ENCODE results near the gene PGAM5. TPM values are rescaled to one million over a fixed set of nuclear protein-coding genes. Genes with fewer than 3 reads are reported as not detected.
"Not testable (repeated sequence)": the region's sequence is repeated elsewhere in the genome, so short reads cannot be mapped to it uniquely, and the experiment has no call there.

PGAM5 gene
- total RNA-seq, 2 donors from 2014 or later, result 54.9 to 114 TPM

GRCh38 chr12:132673288-132674179, 37.1 kb upstream of the PGAM5 start:
- no peaks in the 10 kb centered on the region for H3K9me3 Mint-ChIP-seq
- peaks cover 6 to 9% of the 10 kb centered on the region in 2 donors for H3K4me1 Mint-ChIP-seq (ENCODE audit: low read depth in 2 of 2)
- DNase-seq (ENCODE audit: low spot score) (no peak), ATAC-seq (no peak)
- no peaks in the 10 kb centered on the region for H3K27me3 Mint-ChIP-seq
- H3K36me3 Mint-ChIP-seq, result peaks cover 19% of the 10 kb centered on the region
- no peak overlapping the region for H3K27ac Mint-ChIP-seq
- no peak overlapping the region for H3K4me3 Mint-ChIP-seq

DNA sequence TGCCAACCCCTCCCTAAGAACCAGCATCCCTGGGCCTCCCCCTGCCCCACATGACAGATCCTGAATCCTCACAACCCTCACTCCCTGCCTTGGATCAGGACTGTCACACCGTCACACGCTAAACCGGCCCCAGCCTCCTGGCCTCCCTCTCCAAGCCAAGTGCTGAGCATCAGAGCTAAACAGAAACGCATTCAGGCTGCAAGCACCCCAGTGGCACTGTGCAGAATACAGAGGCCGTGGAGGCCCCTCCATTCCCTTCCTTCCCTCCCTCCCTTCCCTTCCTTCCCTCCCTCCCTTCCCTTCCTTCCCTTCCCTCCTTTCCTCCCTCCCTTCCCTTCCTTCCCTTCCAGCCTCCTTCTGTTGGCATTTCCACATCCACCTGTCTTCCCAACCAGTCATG, 36.1 kb upstream of the PGAM5 start:
- Mint-ChIP-seq H3K27me3 (no peaks in the 10 kb centered on the region), H3K27ac (no peak overlapping the region), H3K4me3 (no peak overlapping the region), H3K36me3 (peaks cover 24% of the 10 kb centered on the region), H3K9me3 (no peaks in the 10 kb centered on the region), H3K4me1 (ENCODE audit: low read depth in 2 of 2) (peaks cover 6 to 9% of the 10 kb centered on the region in 2 donors)
- DNase-seq (ENCODE audit: low spot score), result no peak
- ATAC-seq, result no peak

- DNase-seq (ENCODE audit: low spot score), result peak; percentile 1
- Mint-ChIP-seq H3K27ac (no peak overlapping the region), H3K9me3 (no peaks in the 10 kb centered on the region), H3K4me1 (ENCODE audit: low read depth in 2 of 2) (peaks cover 9 to 15% of the 10 kb centered on the region in 2 donors), H3K36me3 (peaks cover 24% of the 10 kb centered on the region), H3K27me3 (no peaks in the 10 kb centered on the region), H3K4me3 (no peak overlapping the region)
- no peak for ATAC-seq
These were observed 34.7 kb upstream of the PGAM5 start for GRCh38 chr12:132675757-132676432.

GRCh38 chr12:132677492-132677891, 33.1 kb upstream of the PGAM5 start:
- H3K9me3 Mint-ChIP-seq, result no peaks in the 10 kb centered on the region
- DNase-seq (ENCODE audit: low spot score) (no peak), ATAC-seq (no peak)
- H3K27ac Mint-ChIP-seq, result no peak overlapping the region
- no peaks in the 10 kb centered on the region for H3K27me3 Mint-ChIP-seq
- H3K36me3 Mint-ChIP-seq, result peaks cover 19% of the 10 kb centered on the region
- no peak overlapping the region for H3K4me3 Mint-ChIP-seq
- peaks cover 5 to 9% of the 10 kb centered on the region in 2 donors for H3K4me1 Mint-ChIP-seq (ENCODE audit: low read depth in 2 of 2)

DNA sequence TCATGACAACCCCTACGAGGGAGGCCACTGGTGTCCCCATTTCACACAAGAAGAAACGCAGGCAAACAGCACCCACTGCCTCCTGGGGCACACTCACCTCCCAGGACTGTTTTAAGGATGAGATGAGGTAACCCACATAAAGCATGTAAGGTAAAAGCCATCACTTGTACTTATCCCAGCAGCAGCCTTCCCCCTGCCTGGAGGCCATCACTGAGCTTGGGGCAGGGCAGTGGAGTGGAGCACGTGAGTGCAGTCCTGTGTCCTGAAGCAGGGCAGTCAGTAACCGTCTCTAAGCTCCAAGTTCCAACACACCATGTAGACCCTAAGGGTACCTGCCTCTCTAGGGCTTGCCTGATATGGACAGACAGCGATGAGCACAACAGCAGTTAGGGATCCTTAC, 25.2 kb upstream of the PGAM5 start:
- DNase-seq (ENCODE audit: low spot score) (no peak), ATAC-seq (no peak)
- no peaks in the 10 kb centered on the region for H3K27me3 Mint-ChIP-seq
- no peaks in the 10 kb centered on the region for H3K36me3 Mint-ChIP-seq
- no peaks in the 10 kb centered on the region for H3K9me3 Mint-ChIP-seq
- H3K4me3 Mint-ChIP-seq, result peak overlapping the region; percentile 65
- peaks cover 16% of the 10 kb centered on the region in 2 donors for H3K4me1 Mint-ChIP-seq (ENCODE audit: low read depth in 2 of 2)
- peak overlapping the region in 1 of 2 donors; percentile 35 for H3K27ac Mint-ChIP-seq

DNA sequence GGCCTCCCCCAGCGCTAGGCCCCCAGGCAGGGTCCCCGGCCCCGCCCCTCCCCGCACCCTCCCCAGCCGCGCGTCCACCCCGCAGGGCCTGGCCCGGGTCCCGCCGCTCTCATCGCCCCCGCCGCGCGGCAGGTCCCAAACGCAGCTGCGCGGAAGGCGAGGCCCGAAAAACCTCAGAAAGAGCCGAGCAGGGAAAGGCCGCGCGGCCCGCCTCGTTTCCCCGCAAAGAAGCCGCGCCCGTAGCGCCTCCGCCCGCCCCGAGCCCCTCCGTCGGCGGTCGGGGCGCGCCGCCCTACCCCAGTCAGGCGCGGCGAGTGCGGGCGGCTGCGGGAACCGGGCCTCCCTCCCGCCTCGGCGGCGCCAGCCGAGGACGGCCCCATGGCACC, 23.8 kb upstream of the PGAM5 start:
- peak overlapping the region; percentile 87 for H3K4me3 Mint-ChIP-seq
- H3K36me3 Mint-ChIP-seq, result no peaks in the 10 kb centered on the region
- H3K4me1 Mint-ChIP-seq (ENCODE audit: low read depth in 2 of 2), result peaks cover 13 to 16% of the 10 kb centered on the region in 2 donors
- DNase-seq (ENCODE audit: low spot score), result no peak
- no peak overlapping the region for H3K27ac Mint-ChIP-seq
- H3K9me3 Mint-ChIP-seq, result no peaks in the 10 kb centered on the region
- no peaks in the 10 kb centered on the region for H3K27me3 Mint-ChIP-seq
- ATAC-seq, result peak; percentile 2 to 69

- Mint-ChIP-seq H3K4me3 (peak within 1 kb of the TSS; percentile 87), H3K27me3 (no peaks in the 10 kb centered on the region), H3K27ac (no peak within 1 kb of the TSS), H3K9me3 (no peaks in the 10 kb centered on the region), H3K4me1 (ENCODE audit: low read depth in 2 of 2) (peaks cover 13 to 16% of the 10 kb centered on the region in 2 donors), H3K36me3 (no peaks in the 10 kb centered on the region)
- DNase-seq (ENCODE audit: low spot score) (peak; percentile 95), ATAC-seq (peak; percentile 97 to 99)
These were observed 23.2 kb upstream of the PGAM5 start, which contains the start of the genes POLE and PXMP2 for GRCh38 chr12:132687211-132688164. Gene POLE (minus strand): TSS chr12:132687342. CDS start chr12:132687315, 27 bp downstream. Gene PXMP2 (plus strand): TSS chr12:132687587. CDS start chr12:132687671, 84 bp downstream.

GRCh38 chr12:132689227-132689626, 21.4 kb upstream of the PGAM5 start:
- ATAC-seq, result no peak
- Mint-ChIP-seq H3K9me3 (no peaks in the 10 kb centered on the region), H3K27me3 (no peaks in the 10 kb centered on the region), H3K27ac (peak overlapping the region in 1 of 2 donors; percentile 11), H3K4me3 (peak overlapping the region; percentile 65), H3K4me1 (ENCODE audit: low read depth in 2 of 2) (peaks cover 13 to 16% of the 10 kb centered on the region in 2 donors), H3K36me3 (no peaks in the 10 kb centered on the region)
- no peak for DNase-seq (ENCODE audit: low spot score)

DNA sequence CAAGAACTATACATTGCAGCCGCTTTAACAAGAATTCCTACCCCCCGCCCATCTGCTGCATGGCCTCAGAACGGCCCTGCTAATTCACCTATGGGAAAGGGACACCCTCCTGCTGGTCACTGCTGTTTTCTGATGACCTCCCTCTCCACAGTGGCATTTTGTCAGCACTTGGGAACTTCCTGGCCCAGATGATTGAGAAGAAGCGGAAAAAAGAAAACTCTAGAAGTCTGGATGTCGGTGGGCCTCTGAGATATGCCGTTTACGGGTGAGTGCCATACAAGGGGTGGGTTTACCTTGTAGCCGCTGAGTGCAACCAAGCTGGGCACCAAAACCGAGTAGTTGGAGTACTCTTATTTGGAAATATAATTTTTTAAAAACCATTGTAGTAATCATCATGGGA, 20.5 kb upstream of the PGAM5 start:
- H3K4me1 Mint-ChIP-seq (ENCODE audit: low read depth in 2 of 2), result peaks cover 12 to 14% of the 10 kb centered on the region in 2 donors
- DNase-seq (ENCODE audit: low spot score) (no peak), ATAC-seq (no peak)
- H3K4me3 Mint-ChIP-seq, result peak overlapping the region; percentile 65
- no peak overlapping the region for H3K27ac Mint-ChIP-seq
- H3K27me3 Mint-ChIP-seq, result no peaks in the 10 kb centered on the region
- H3K9me3 Mint-ChIP-seq, result no peaks in the 10 kb centered on the region
- H3K36me3 Mint-ChIP-seq, result no peaks in the 10 kb centered on the region

DNA sequence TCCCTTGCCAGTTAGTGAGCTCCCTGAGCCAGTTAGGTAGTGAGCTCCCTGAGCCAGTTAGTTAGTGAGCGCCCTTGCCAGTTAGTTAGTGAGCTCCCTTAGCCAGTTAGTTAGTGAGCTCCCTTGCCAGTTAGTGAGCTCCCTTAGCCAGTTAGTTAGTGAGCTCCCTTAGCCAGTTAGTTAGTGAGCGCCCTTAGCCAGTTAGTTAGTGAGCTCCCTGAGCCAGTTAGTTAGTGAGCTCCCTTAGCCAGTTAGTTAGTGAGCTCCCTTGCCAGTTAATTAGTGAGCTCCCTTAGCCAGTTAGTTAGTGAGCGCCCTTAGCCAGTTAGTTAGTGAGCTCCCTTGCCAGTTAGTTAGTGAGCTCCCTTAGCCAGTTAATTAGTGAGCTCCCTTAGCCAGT, 18.6 kb upstream of the PGAM5 start:
- not testable (repeated sequence) for H3K27ac Mint-ChIP-seq; DNase-seq (ENCODE audit: low spot score); H3K27me3 Mint-ChIP-seq; H3K4me3 Mint-ChIP-seq; H3K36me3 Mint-ChIP-seq; ATAC-seq; H3K9me3 Mint-ChIP-seq
- peaks cover 9 to 10% of the 10 kb centered on the region in 2 donors for H3K4me1 Mint-ChIP-seq (ENCODE audit: low read depth in 2 of 2)

DNA sequence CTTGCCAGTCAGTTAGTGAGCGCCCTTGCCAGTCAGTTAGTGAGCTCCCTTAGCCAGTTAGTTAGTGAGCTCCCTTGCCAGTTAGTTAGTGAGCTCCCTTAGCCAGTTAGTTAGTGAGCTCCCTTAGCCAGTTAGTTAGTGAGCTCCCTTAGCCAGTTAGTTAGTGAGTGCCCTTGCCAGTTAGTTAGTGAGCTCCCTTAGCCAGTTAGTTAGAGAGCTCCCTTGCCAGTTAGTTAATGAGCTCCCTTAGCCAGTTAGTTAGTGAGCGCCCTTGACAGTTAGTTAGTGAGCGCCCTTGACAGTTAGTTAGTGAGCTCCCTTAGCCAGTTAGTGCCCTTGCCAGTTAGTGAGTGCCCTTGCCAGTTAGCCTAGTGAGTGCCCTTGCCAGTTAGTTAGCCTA, 15.8 kb upstream of the PGAM5 start:
- not testable (repeated sequence) for H3K4me3 Mint-ChIP-seq, H3K9me3 Mint-ChIP-seq

DNA sequence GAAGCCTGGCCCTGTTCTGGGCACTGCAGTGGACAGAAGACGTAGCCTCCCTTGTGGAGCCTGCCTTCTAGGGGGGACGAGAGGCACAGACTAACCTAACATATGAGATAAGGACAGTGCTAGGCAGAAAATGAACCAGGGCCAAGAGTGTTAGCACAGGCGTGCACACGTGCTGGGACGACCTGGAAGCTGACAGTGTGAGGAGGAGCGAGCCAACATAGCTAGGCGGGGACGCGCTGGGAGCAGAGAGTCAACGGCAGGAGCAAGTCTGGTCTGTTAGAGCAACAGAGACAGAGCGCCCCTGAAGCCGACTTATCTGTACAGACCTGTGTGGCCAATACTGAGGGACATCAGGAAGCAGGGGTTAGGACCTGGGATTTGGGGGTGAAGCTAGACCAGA, 15.2 kb upstream of the PGAM5 start:
- H3K36me3 Mint-ChIP-seq, result peaks cover 7% of the 10 kb centered on the region
- no peak for ATAC-seq
- no peaks in the 10 kb centered on the region for H3K27me3 Mint-ChIP-seq
- no peak overlapping the region for H3K4me3 Mint-ChIP-seq
- no peaks in the 10 kb centered on the region for H3K9me3 Mint-ChIP-seq
- no peak overlapping the region for H3K27ac Mint-ChIP-seq
- H3K4me1 Mint-ChIP-seq (ENCODE audit: low read depth in 2 of 2), result peaks cover 0 to 4% of the 10 kb centered on the region in 2 donors
- no peak for DNase-seq (ENCODE audit: low spot score)

More for the DNA sequence above, 15.8 kb upstream of the PGAM5 start:
- ATAC-seq; DNase-seq (ENCODE audit: low spot score); H3K27ac Mint-ChIP-seq; H3K36me3 Mint-ChIP-seq; H3K4me1 Mint-ChIP-seq (ENCODE audit: low read depth in 2 of 2); H3K27me3 Mint-ChIP-seq: not testable (repeated sequence)

DNA sequence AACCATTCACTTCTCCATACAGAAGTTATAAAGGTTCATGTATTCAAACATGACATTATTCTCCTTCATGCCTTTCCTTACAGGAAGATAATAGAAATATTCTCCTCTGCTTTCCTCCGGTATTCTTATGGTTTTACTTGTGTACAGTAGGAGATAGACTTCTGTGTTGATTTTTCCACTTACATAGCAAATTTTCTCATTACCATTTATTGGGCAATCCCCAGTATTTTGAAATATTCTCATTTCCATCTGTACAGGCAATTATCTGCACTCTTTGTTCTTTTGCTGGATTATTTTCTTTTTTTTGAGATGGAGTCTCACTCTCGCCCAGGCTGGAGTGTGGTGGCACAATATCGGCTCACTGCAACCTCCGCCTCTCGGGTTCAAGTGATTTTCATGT, 12.3 kb upstream of the PGAM5 start:
- Mint-ChIP-seq H3K27ac (no peak overlapping the region), H3K4me3 (no peak overlapping the region), H3K36me3 (peaks cover 10% of the 10 kb centered on the region), H3K9me3 (no peaks in the 10 kb centered on the region), H3K4me1 (ENCODE audit: low read depth in 2 of 2) (peaks cover 4 to 5% of the 10 kb centered on the region in 2 donors), H3K27me3 (no peaks in the 10 kb centered on the region)
- no peak for DNase-seq (ENCODE audit: low spot score)
- ATAC-seq, result no peak
